Mesendoderm (in vitro differentiated cells): ENCODE results near the gene XXYLT1.

Experiments used
- DNase-seq: peaks from one replicate; pipeline ENCODE4 v3.0.0; 2013
- H2AK5ac ChIP-seq: 2 replicates; pipeline ENCODE4 v1.6.1; 2013; ENCODE audit warnings: low read length, inconsistent platforms
- H2BK120ac ChIP-seq: 2 replicates; pipeline ENCODE4 v1.6.1; 2013; ENCODE audit warnings: low read depth, mild to moderate bottlenecking, low read length, moderate library complexity, mixed read lengths
- H2BK15ac ChIP-seq: replicated peaks from 2 replicates; pipeline ENCODE4 v1.6.1; 2013; ENCODE audit warnings: low read depth, mild to moderate bottlenecking, moderate library complexity
- H2BK5ac ChIP-seq: 2 replicates; pipeline ENCODE4 v1.6.1; 2013; ENCODE audit warnings: low read length, inconsistent platforms
- H3K18ac ChIP-seq: 2 replicates; pipeline ENCODE4 v1.6.1; 2013; ENCODE audit warnings: mild to moderate bottlenecking, low read length, mixed read lengths
- H3K23ac ChIP-seq: one replicate; pipeline ENCODE4 v1.6.1; 2013; ENCODE audit warnings: low read length
- H3K27ac ChIP-seq: 2 replicates; pipeline ENCODE4 v1.5.1; 2013; ENCODE audit warnings: low read depth, mild to moderate bottlenecking, inconsistent platforms, low read length, moderate library complexity
- H3K27me3 ChIP-seq: 2 replicates; pipeline ENCODE4 v1.6.1; 2013; ENCODE audit warnings: low read length, control low read depth, mild to moderate bottlenecking, inconsistent platforms; ENCODE audit not compliant: insufficient read depth, poor library complexity
- H3K36me3 ChIP-seq: 2 replicates; pipeline ENCODE4 v1.6.1; 2013; ENCODE audit warnings: low read length, inconsistent platforms; ENCODE audit not compliant: control insufficient read depth, insufficient read depth
- H3K4ac ChIP-seq: one replicate; pipeline ENCODE4 v1.6.1; 2013; ENCODE audit warnings: low read depth, mild to moderate bottlenecking, low read length, moderate library complexity
- H3K4me1 ChIP-seq: 2 replicates; pipeline ENCODE4 v1.6.1; 2013; ENCODE audit warnings: low read depth, low read length, inconsistent platforms; ENCODE audit not compliant: control insufficient read depth
- H3K4me2 ChIP-seq: 2 replicates; pipeline ENCODE4 v1.6.1; 2013; ENCODE audit warnings: low read length
- H3K4me3 ChIP-seq: 2 replicates; pipeline ENCODE4 v1.5.1; 2013; ENCODE audit warnings: mild to moderate bottlenecking, low read length
- H3K56ac ChIP-seq: one replicate; pipeline ENCODE4 v1.6.1; 2013; ENCODE audit warnings: low read length
- H3K79me1 ChIP-seq: 2 replicates; pipeline ENCODE4 v1.6.1; 2013; ENCODE audit warnings: low read length, inconsistent platforms
- H3K79me2 ChIP-seq: 2 replicates; pipeline ENCODE4 v1.6.1; 2013; ENCODE audit warnings: mild to moderate bottlenecking, low read length; ENCODE audit not compliant: control insufficient read depth, insufficient read depth
- H3K9ac ChIP-seq: 2 replicates; pipeline ENCODE4 v1.6.1; 2013; ENCODE audit warnings: low read length, inconsistent platforms
- H4K5ac ChIP-seq: one replicate; pipeline ENCODE4 v1.6.1; 2013; ENCODE audit warnings: low read length
- H4K8ac ChIP-seq: one replicate; pipeline ENCODE4 v1.6.1; 2013; ENCODE audit warnings: low read depth, mild to moderate bottlenecking, control low read depth, low read length, moderate library complexity
- WGBS: extraction: QIAGEN DNeasy Blood & Tissue Kit; methylation state at CpG from one replicate; pipeline ENCODE4 v1.1.7; 2013; ENCODE audit warnings: low lambda C conversion rate, missing lambda C conversion rate; ENCODE audit not compliant: insufficient coverage; ENCODE audit errors: extremely low coverage; 5-methylcytosine and 5-hydroxymethylcytosine counted together

XXYLT1 gene

DNA sequence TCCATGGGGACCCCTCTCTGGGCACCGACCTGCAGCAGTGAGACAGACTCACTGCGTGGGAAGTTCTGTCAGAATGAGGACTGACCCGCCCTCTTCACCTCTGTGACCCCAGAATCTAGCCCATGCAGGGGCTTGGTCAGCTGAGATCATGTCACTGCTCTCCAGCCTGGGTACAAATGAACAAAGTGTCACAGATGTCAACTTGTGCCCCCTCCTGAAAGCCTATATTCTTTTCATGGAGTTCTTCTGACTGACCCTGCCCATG, 210.8 kb downstream of the XXYLT1 start:
- Histone ChIP-seq H4K5ac (no peak overlapping the region), H3K9ac (no peak overlapping the region), H3K4me3 (no peak overlapping the region), H3K4me1 (no peaks in the 10 kb centered on the region), H3K23ac (no peak overlapping the region), H3K79me1 (no peaks in the 10 kb centered on the region), H4K8ac (no peak overlapping the region), H3K27me3 (no peaks in the 10 kb centered on the region), H2BK15ac (no peak overlapping the region), H3K18ac (no peak overlapping the region), H3K56ac (no peak overlapping the region), H2AK5ac (no peak overlapping the region), H2BK5ac (no peak overlapping the region), H3K79me2 (no peaks in the 10 kb centered on the region), H3K4me2 (no peak overlapping the region), H2BK120ac (no peak overlapping the region), H3K36me3 (no peaks in the 10 kb centered on the region), H3K27ac (no peak overlapping the region), H3K4ac (no peak overlapping the region)
- no peak for DNase-seq
- WGBS, result no CpG with 5 or more reads among the region's 3 CpGs

DNA sequence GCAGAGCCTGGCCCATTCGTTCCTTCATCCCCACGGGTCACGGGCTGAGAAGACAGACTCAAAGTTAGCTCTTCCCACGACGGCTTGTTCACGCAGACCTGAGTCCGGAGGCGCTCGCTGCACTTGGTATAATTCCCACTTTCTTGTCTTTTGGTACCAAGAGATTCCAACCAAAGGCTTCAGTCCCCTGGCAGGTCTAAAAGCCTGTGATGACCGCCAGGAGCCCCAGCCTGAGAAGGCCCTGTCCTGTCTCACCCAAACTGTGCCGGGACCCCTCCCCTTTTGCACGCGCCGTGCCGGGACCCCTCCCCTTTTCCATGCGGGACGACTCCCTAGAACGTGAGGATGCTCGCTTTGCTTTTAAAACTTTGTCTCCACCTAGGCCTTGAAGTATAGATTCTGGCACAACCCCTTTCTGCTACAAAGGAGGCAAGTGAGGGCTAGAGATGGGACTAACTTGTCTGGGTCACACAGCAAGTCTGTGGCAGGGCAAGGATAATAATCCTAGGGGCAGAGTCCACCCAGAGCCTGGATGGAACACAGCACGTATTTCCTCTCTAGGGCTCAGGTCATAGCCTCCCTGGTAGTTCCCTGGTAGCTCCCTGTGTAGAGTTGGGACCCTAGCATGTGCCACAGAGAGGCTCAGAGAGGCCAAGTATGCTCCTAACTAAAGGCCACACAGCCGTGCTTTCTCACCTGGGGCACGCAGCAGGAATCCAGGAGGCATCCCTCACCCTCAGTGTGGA, 211.3 kb downstream of the XXYLT1 start:
- no peaks in the 10 kb centered on the region for H3K79me2 ChIP-seq
- WGBS, result no CpG with 5 or more reads among the region's 22 CpGs

DNA sequence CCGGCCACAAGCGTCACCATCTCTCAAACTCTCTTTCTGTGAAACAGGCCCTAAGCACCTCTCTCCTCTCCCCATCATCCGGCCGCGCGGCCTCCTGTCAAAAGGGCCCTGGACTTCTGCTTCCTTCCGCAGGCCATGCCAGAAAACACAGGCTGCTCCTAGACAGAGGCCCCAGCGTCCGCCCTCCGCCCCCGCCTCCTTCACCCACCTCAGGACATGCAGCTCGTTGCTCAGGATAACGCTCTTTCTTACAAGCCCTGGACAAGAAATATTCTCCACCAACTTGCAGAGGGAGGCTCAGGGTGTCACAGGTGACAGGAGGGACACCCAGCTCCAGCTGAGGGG, 212.0 kb downstream of the XXYLT1 start:
- Histone ChIP-seq H3K18ac (no peak overlapping the region), H3K9ac (no peak overlapping the region), H2BK120ac (no peak overlapping the region), H2BK15ac (no peak overlapping the region), H3K36me3 (no peaks in the 10 kb centered on the region), H3K4me1 (no peaks in the 10 kb centered on the region), H3K79me2 (no peaks in the 10 kb centered on the region), H4K5ac (no peak overlapping the region), H4K8ac (no peak overlapping the region), H2BK5ac (no peak overlapping the region), H3K23ac (no peak overlapping the region), H3K27me3 (no peaks in the 10 kb centered on the region), H3K79me1 (no peaks in the 10 kb centered on the region), H2AK5ac (no peak overlapping the region), H3K56ac (no peak overlapping the region), H3K4ac (no peak overlapping the region), H3K27ac (no peak overlapping the region), H3K4me2 (no peak overlapping the region), H3K4me3 (no peak overlapping the region)
- DNase-seq, result no peak
- no CpG with 5 or more reads among the region's 13 CpGs for WGBS

More for the DNA sequence above, 211.3 kb downstream of the XXYLT1 start:
- no peak overlapping the region for H3K4me2 ChIP-seq
- H3K36me3 ChIP-seq, result no peaks in the 10 kb centered on the region
- H3K4me3 ChIP-seq, result no peak overlapping the region
- H3K4ac ChIP-seq, result no peak overlapping the region
- H3K27me3 ChIP-seq, result no peaks in the 10 kb centered on the region
- no peaks in the 10 kb centered on the region for H3K79me1 ChIP-seq
- no peak overlapping the region for H3K56ac ChIP-seq
- H3K18ac ChIP-seq, result no peak overlapping the region
- H2BK15ac ChIP-seq, result no peak overlapping the region
- H4K8ac ChIP-seq, result no peak overlapping the region
- H3K9ac ChIP-seq, result no peak overlapping the region
- H3K23ac ChIP-seq, result no peak overlapping the region
- H2BK120ac ChIP-seq, result no peak overlapping the region
- no peak for DNase-seq
- no peak overlapping the region for H2AK5ac ChIP-seq
- no peak overlapping the region for H2BK5ac ChIP-seq
- no peaks in the 10 kb centered on the region for H3K4me1 ChIP-seq
- no peak overlapping the region for H3K27ac ChIP-seq
- no peak overlapping the region for H4K5ac ChIP-seq

GRCh38 chr3:195058336-195059005, 212.5 kb downstream of the XXYLT1 start:
- no CpG with 5 or more reads among the region's 15 CpGs for WGBS

GRCh38 chr3:195057716-195058115, 213.2 kb downstream of the XXYLT1 start:
- H2BK120ac ChIP-seq, result no peak overlapping the region
- no peak overlapping the region for H2BK5ac ChIP-seq
- no peaks in the 10 kb centered on the region for H3K79me1 ChIP-seq
- H3K4me1 ChIP-seq, result no peaks in the 10 kb centered on the region
- no peaks in the 10 kb centered on the region for H3K27me3 ChIP-seq
- no peak overlapping the region for H3K4me3 ChIP-seq
- H4K8ac ChIP-seq, result no peak overlapping the region
- no CpG with 5 or more reads among the region's 7 CpGs for WGBS
- H2AK5ac ChIP-seq, result no peak overlapping the region
- DNase-seq, result no peak
- no peak overlapping the region for H3K4me2 ChIP-seq
- no peak overlapping the region for H4K5ac ChIP-seq
- no peak overlapping the region for H3K9ac ChIP-seq
- H2BK15ac ChIP-seq, result no peak overlapping the region
- H3K36me3 ChIP-seq, result no peaks in the 10 kb centered on the region
- H3K4ac ChIP-seq, result no peak overlapping the region
- H3K23ac ChIP-seq, result no peak overlapping the region
- no peak overlapping the region for H3K27ac ChIP-seq
- H3K56ac ChIP-seq, result no peak overlapping the region
- H3K18ac ChIP-seq, result no peak overlapping the region
- no peaks in the 10 kb centered on the region for H3K79me2 ChIP-seq

More at GRCh38 chr3:195058336-195059005, 212.5 kb downstream of the XXYLT1 start:
- Histone ChIP-seq H3K56ac (no peak overlapping the region), H3K27me3 (no peaks in the 10 kb centered on the region), H2AK5ac (no peak overlapping the region), H3K23ac (no peak overlapping the region), H2BK120ac (no peak overlapping the region), H3K4me3 (no peak overlapping the region), H4K8ac (no peak overlapping the region), H3K4me1 (no peaks in the 10 kb centered on the region), H2BK15ac (no peak overlapping the region), H3K4me2 (no peak overlapping the region), H3K9ac (no peak overlapping the region), H3K18ac (no peak overlapping the region), H3K79me1 (no peaks in the 10 kb centered on the region), H2BK5ac (no peak overlapping the region), H4K5ac (no peak overlapping the region), H3K4ac (no peak overlapping the region), H3K27ac (no peak overlapping the region), H3K79me2 (no peaks in the 10 kb centered on the region), H3K36me3 (no peaks in the 10 kb centered on the region)
- DNase-seq, result no peak

GRCh38 chr3:195056506-195056905, 214.5 kb downstream of the XXYLT1 start:
- Histone ChIP-seq H3K56ac (no peak overlapping the region), H3K18ac (no peak overlapping the region), H3K4ac (no peak overlapping the region), H3K4me2 (no peak overlapping the region), H3K23ac (no peak overlapping the region), H4K8ac (no peak overlapping the region), H2BK5ac (no peak overlapping the region), H3K36me3 (no peaks in the 10 kb centered on the region), H2BK120ac (no peak overlapping the region), H3K4me1 (no peaks in the 10 kb centered on the region), H3K79me2 (no peaks in the 10 kb centered on the region), H4K5ac (no peak overlapping the region), H3K27ac (no peak overlapping the region), H3K27me3 (no peaks in the 10 kb centered on the region), H3K79me1 (no peaks in the 10 kb centered on the region), H3K9ac (no peak overlapping the region), H2BK15ac (no peak overlapping the region), H3K4me3 (no peak overlapping the region), H2AK5ac (no peak overlapping the region)
- DNase-seq, result no peak
- WGBS, result no CpG with 5 or more reads among the region's 5 CpGs
